Activated CD4-positive, alpha-beta T cell treated with anti-CD3 and anti-CD28 coated beads for 48 hours (primary cell): ENCODE data around the gene ACKR2.
"Not testable (repeated sequence)": the region's sequence is repeated elsewhere in the genome, so short reads cannot be mapped to it uniquely, and the experiment has no call there.

Experiments
- DNase-seq: peaks from one replicate; pipeline ENCODE4 v3.0.0-alpha.2; 2020

ACKR2 gene

GRCh38 chr3:42801784-42802183, 7.5 kb upstream of the ACKR2 start:
- DNase-seq, result no peak

GRCh38 chr3:42802876-42803413, 6.3 kb upstream of the ACKR2 start:
- no peak for DNase-seq

- DNase-seq, result peak; percentile 5
Measured at GRCh38 chr3:42803414-42804105, 5.7 kb upstream of the ACKR2 start.

GRCh38 chr3:42804106-42804830, 5.0 kb upstream of the ACKR2 start, which contains the start of gene HIGD1A:
TSS of gene HIGD1A (minus strand) at chr3:42804490. CDS start at chr3:42794253, 10,237 bp downstream.
- peak; percentile 96 for DNase-seq

GRCh38 chr3:42804831-42805132, 4.5 kb upstream of the ACKR2 start:
- no peak for DNase-seq

GRCh38 chr3:42805141-42805821, 4.0 kb upstream of the ACKR2 start:
- DNase-seq, result peak; percentile 13

- no peak for DNase-seq
Measured at GRCh38 chr3:42807929-42808328, 1.3 kb upstream of the ACKR2 start.

GRCh38 chr3:42810706-42811105, 1.5 kb downstream of the ACKR2 start:
- not testable (repeated sequence) for DNase-seq

GRCh38 chr3:42811118-42811883, 2.1 kb downstream of the ACKR2 start:
- DNase-seq, result not testable (repeated sequence)

GRCh38 chr3:42814246-42814645, 5.0 kb downstream of the ACKR2 start:
- no peak for DNase-seq

- DNase-seq, result no peak
Measured at GRCh38 chr3:42814914-42815507, 5.8 kb downstream of the ACKR2 start.

GRCh38 chr3:42815826-42816225, 6.6 kb downstream of the ACKR2 start:
- no peak for DNase-seq

- no peak for DNase-seq
Measured at GRCh38 chr3:42819351-42819965, 10.2 kb downstream of the ACKR2 start.

- DNase-seq, result no peak
Measured at GRCh38 chr3:42820746-42821051, 11.5 kb downstream of the ACKR2 start.

GRCh38 chr3:42822828-42823227, 13.6 kb downstream of the ACKR2 start:
- no peak for DNase-seq

- DNase-seq, result no peak
Measured at GRCh38 chr3:42823351-42823750, 14.1 kb downstream of the ACKR2 start.

GRCh38 chr3:42826141-42826540, 16.9 kb downstream of the ACKR2 start:
- no peak for DNase-seq

GRCh38 chr3:42827023-42827422, 17.8 kb downstream of the ACKR2 start:
- no peak for DNase-seq

- no peak for DNase-seq
Measured at GRCh38 chr3:42827654-42828053, 18.4 kb downstream of the ACKR2 start.

GRCh38 chr3:42829083-42829627, 19.9 kb downstream of the ACKR2 start:
- DNase-seq, result no peak

GRCh38 chr3:42829628-42830436, 20.6 kb downstream of the ACKR2 start:
- DNase-seq, result no peak
